Stimulated activated CD8-positive, alpha-beta memory T cell treated with anti-CD3 and anti-CD28 coated beads, Interleukin-7, amount 100 ng/mL, for 48 hours (primary cell): ENCODE results near the gene TMCC1.
"Not testable (repeated sequence)": the region's sequence is repeated elsewhere in the genome, so short reads cannot be mapped to it uniquely, and the experiment has no call there.

Source experiments
- DNase-seq, 2 donors: peaks; one replicate each; pipeline ENCODE4 v3.0.0-alpha.2; 2020; ENCODE audit warnings: low read depth in 1 of 2; ENCODE audit errors: extremely low read depth in 1 of 2

Gene TMCC1

DNA sequence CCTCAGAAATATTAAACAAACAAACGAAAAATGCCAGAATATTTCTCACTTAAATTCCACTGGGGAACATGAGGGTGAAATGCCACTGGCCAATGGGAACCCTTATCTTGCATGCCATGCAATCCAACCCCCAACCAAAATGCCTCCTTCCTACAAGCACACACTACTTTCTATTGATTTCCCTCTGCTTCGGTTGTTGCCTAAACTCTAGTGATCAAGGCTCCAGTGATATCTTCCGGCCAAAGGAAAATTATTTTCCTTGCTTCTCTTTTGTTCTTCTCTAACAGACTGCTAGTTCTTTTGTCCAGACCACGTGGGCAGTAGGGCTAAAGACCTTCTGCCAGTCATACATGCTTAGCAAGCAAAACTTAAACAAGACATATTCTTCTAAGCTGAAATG lies 115.7 kb downstream of the TMCC1 start:
- DNase-seq = no peak

DNA sequence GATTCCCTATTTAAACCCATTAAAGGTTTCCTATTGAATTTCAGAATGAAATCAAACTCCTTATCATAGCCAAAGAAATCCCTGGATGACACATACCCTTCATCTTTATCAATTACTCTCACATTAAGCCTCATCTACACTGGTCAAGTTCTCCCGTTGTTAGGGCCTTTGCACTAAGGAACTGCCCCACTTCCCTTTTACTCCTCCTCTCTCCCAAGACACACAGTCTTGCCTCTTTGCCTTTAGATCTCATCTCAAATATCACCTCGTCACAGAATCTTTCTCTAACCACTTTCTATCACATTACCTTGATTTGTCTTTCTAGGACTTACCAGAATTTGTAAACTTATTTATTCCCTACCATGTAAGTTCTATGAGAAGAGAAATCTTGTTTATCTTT lies 117.6 kb downstream of the TMCC1 start:
- no peak for DNase-seq

DNA sequence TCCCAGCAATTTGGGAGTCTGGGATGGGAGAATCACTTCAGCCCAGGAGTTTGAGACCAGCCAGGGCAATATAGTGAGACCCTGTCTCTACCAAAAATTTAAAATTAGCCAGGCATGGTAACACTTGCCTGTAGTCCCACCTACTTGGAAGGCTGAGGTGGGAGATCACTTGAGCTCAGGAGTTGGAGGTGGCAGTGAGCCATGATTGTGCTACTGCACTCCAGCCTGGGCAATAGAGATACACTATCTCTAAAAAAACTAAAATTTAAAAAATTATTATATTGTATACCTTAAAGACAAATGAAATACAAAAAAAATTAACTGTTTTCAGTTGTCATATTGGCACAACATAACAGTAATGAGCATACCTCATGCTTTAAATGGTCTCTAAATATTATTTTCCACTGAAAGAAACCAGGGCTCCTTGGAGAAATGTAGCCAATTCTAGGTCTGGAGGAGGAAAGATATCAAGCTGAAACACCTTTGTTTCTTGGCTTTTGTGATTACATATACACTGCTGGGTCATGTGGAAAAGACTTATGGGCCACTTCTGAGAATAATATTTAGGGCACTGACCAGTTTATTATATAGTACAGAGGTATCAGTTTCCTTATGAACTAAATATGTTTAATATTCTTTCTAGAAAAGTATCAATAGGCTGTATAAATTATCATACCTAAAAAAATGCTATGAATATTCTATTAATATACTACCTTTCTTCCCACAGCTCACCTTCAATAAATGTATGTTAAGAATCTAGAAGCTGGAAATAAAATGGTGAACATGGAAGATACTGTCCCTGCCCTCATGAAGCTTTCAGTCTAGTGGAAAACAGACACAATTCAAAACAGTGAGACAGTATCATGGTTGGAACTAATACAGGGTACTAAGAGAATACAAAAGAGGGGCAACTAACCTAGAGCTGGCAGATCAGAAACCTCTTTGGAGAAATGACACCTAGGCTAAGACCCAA lies 119.5 kb downstream of the TMCC1 start:
- no peak for DNase-seq

DNA sequence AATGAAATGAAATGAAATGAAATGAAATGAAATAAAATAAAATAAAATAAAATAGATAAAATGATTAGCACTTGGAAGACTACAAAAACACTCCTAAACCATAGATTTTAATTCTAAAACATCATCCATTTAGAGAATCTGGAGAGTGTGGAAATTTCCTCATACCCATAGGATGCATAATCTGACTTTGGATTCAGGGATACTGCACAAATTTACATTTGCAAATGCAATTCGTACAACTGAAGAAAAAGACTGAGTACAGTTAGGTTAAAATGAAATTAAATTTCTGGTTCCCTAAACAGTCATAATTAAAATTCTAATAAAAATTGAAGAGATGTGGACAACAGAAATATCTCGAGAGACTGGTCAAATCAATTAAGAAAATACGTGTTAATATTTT lies 122.9 kb downstream of the TMCC1 start:
- DNase-seq = no peak

DNA sequence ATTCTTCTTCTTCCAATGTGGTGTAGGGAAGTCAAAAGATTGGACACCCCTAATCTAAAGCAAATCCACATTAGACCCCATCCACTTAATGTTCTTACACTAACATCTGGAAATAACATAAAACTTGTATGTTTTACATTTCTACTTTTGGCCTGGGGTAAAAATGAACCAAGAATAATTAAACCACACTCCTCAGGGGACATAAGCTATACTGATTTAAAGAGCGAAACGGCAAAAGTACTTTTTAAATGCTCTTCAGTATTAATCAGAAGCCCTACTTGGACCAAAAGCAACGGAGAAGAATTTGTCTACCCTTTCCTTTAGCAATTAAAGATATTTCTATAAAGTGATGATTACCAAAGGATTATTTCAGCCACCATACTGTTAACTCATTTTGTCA lies 123.9 kb downstream of the TMCC1 start:
- DNase-seq = no peak

DNA sequence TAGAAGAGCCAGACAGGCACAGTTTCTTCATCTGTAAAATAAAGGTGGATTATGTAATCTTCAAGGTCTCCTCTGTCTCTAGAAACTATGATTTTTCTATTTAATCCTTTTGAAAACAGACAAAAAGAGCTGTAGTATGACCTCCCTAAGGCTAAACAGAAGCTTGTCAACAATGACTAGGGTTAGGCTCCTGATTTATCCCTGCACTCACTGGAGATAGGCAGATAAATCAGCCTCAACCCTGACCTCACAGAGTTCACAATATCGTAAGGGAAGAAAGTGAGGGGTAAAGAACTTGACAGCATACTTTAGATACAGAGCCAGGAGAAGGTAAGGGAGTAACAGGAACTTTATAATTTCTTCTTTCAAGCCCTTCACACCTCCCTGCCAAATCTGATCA lies 124.8 kb downstream of the TMCC1 start:
- DNase-seq = no peak

DNA sequence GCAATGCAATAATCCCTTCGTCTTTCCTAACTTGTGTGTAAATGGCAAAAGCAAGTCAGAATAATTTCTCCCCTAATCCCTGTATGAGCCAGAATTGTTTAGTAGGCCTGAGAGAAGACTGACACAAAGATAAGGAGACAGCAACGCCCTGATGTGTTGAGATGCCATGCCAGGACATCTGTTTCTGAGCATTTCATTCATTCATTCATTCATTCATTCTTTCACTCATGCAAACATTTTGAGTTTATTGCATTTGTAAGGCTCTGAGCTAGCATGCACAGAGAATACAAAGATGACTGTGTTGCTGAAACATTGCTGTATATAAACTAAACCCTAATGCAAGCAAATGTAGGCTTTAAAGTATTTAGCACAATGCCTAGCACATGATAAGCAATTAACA lies 127.4 kb downstream of the TMCC1 start:
- no peak for DNase-seq

DNA sequence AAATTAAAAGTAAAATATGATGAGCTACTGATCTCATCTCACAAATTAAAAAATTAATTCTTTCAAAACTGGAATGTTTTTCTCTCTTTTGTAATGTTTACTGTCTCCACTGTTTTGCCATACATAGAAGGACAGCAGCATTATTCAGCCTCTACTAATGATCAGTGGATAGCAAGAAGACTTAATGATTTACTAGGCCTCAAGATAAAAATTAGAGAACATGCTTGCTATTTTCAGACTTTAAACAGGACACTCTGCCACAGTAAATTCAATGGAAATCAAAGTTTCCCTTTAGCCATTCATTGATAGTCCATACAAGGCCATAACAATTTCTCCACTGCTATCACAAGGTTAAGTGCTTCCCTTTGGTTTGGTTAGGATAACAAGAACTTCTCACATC lies 129.4 kb downstream of the TMCC1 start:
- DNase-seq = no peak

DNA sequence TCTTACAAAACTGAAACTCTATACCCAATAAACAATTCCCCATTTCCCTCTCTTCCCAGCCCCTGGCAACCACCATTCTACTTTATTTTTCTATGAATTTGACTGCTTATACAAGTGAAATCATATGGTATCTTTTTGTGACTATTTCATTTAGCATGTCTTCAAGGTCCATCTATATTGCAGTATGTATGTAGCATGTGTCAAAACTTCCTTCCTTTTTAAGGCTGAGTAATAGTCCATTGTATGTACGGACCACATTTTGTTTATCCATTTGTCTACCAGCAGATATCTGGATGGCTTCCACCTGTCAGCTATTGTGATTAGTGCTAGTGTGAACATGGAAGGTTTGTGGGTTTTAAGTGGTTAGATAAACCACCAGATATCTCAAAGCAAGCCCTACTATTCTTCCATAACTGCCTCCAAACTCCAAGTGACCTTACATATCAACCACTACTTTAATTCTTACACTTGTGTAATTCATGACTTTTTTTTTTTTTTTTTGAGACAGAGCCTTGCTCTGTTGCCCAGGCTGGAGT lies 134.7 kb downstream of the TMCC1 start:
- no peak for DNase-seq

DNA sequence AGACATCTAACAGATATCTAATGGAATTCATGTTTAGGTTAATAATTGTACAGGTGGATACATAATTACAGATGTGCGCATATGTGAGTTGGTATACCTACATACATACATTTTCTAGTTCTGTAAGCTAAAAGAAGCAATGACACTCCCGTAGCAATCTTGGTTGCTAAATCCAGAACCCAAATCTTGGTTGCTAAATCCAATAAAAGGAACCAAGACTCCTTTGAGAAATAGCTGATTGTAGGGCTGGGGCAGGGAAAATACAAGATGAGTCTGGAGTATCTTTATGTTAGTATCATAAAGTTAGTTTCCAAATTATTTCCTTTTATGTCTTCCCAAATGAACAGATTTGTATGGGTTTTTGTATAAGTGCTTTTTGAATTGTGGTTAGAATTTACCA lies 135.2 kb downstream of the TMCC1 start:
- DNase-seq = no peak

DNA sequence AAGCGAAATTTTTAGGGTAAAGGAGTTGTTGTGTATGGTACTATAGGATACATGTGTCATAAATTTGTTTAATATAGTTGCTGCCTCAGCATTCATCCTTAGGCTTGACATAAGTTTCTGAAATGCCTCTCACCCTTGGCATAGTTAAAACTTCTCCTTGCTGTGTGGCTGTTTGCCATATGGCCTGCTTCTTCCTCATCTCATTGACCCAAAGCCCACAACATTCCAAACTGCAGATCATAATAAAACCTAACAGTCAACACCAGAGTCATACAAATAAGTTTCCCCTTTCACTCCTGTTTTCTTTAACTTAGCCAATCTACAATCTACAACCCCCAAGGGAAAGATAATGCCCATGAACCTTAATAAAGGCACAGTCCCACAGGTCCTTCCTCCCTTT lies 136.6 kb downstream of the TMCC1 start:
- no peak for DNase-seq

DNA sequence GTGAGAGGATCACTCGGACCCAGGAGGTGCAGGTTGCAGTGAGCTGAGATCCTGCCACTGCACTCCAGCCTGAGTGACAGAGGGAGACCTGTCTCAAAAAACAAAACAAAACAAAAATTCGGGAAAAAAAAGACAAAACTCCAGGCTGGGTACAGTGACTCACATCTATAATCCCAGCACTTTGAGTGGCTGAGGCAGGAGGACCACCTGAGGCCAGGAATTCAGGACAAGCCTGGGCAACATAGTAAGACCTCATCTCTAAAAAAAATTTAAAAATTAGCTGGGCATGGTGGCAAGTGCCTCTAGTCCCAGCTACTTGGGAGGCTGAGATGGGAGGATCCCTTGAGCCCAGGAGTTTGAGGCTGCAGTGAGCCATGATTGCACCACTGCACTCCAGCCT lies 142.4 kb downstream of the TMCC1 start:
- not testable (repeated sequence) for DNase-seq

DNA sequence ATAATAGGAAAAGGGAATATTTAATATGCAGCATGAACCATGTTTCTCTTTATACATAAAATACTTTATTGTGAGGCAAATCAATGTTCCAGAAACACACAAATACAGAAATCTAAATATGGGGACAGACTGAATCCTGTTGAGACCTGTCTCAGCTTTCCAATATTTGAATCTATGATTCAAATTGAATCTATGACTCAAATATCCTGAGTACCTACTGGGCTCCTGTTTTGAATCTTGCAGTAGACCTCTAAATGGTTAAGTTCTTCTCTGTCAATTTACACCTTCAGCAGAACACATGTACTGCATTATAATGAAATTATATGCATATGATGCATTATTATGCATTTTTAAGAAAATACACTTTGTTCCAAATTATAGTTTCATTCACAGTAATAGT lies 143.8 kb downstream of the TMCC1 start:
- no peak for DNase-seq

DNA sequence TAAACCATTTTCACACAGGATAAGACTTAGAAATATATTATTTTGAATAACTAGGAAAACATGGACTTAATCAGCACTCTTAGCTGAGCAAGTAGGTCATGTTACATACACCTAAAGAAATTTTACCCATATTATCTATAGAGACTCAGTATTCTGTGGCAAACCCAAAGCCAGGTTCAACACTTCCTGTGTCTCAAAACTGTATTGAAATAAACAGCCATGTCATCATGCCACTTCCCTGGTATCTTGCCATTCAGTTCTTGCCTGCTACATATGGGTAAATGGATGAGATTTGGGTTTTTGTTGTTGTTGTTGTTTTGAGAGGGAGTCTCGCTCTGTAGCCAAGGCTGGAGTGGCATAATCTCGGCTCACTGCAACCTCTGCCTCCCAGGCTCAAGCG lies 145.5 kb downstream of the TMCC1 start:
- DNase-seq = no peak

DNA sequence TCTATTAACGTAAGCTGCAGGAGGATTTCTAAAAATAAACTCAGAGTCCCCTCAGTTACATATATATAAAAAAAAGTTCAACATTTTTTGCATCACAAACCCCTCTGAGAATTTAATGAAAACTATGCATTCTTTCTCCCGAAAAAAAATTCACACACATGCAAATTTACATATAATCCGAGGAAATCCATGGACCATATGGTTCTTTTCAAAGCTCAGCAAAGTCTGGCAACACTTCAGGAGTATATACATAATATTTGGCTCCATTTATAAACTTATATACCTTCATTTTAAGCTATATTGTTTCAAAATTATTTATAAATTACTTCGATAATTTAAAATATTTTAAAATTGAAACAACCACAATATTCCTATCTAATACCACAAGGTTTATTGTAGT lies 146.4 kb downstream of the TMCC1 start:
- DNase-seq = no peak

DNA sequence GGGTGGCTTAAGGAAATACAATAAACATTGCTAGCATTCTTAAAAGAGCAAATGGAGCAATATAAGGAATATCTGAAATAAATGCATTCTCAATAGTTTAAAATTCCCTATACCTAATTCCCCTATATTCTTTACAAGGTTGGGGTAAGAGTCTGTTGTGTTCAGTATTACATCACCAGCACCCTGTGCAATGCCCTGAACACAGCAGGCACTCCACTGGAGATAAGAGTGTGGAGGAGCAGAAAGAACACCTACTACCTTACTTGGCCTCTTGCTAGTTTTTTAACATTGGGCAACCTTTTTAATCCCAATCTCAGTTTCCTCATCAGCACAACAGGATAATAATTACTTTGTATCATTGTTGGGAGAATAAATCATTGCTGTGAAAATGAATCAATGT lies 146.9 kb downstream of the TMCC1 start:
- DNase-seq = no peak

DNA sequence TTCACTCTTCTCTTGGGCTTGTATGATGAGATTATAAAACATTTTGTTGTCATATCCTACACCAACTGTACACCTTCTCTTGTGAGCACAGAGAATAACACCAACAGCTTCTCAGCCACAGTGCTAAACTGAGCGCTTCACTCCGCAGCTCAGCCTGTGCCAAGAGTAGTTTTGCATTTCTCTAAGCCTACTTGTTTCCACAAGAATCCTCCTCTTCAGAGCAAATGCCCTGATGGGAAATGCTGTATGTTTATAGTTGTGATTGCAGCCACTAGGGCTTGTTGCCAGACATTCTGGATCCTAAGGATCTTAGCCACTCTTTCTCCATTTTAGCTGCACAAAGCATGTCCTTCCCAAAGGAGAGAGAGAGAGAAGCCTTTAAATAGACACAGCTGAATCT lies 148.3 kb downstream of the TMCC1 start:
- no peak for DNase-seq

DNA sequence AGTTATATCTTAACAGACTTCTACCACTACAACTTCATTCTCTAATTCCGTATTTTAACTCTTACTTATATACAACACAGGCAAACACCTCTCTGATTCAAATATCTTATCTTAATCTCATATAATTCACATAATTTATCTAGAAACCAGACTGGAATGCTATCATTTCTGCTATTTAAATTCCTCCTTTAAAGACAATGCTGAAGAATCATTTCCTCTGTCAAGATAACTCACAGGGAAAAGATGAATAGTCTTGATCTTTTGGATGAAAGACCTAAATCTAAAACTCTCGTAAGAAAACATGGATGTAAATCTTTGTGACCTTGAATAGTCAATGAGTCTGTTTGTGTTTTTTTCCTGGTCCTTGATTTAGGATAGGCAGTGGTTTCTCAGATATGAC lies 151.7 kb downstream of the TMCC1 start:
- DNase-seq = no peak

DNA sequence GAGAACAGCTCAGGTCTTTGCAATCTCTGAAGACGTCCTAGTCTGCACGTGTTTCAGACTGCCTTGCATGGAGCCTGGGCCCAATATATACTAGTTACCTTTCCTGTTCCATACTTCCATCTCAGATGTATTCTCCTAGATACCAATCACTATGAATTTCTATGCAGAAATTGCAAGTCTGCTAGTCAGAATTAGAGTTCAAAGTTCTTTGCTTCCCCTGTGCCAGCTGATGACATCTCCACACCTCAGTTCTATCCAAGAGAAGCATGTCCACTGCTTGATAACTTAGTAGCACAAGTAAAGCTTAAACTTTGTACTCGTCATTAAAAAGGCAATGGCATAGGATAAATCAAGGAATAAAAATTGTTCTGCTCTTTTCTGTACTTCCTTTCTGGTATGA lies 153.4 kb downstream of the TMCC1 start:
- no peak for DNase-seq

DNA sequence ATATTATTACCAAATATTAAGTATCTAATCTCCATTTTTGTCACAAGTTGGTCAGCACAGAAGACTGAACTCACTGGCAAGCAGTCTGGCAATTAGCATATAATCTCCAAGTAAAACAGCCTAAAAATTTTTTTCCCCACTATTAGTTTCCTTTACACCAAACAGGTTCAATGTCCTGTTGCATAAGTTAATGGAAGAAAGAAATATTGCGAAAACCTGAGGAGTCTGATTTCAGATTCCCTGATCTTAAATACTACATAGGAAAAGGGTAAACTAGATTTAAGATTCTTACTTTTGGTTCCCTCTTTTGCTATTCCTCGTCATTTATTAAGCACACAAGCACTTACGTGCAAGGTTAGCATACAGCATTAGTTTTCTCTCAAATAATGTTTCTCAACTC lies 153.9 kb downstream of the TMCC1 start:
- no peak for DNase-seq

DNA sequence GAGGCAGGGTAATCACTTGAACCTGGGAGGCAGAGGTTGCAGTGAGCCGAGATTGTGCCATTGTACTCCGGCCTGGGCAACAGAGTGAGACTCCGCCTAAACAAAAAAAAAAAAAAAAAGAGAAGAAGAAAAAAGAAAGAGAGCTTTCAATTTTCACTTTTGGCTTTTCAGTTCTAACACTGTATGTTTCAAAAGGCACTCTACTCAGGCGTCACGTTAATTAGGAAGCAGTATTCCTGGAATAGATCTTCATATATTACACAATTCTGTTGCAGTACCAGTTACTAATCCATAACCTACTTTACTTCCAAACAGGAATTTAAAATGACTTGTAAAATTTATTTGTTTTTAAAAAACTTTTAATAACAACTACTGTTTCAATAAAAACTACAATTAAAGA lies 155.3 kb downstream of the TMCC1 start:
- no peak for DNase-seq

DNA sequence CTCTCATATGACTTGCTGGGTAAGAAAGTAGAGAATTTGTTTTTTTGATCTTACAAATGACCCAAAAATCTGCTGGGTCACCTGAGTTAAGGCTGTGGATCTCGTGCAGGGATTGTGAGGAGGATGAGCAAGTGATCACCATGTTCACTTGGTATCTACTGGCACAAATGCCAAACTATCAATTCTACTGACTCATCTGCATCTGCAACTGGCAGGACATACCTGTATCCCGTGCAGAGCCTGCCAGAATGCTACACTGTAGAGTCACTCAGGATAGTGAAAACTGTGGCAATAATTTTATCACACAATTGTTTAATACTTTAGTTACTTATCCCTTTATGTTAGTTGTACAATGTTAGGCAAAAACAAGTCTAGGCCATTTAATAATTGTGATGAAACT lies 157.4 kb downstream of the TMCC1 start:
- no peak for DNase-seq

DNA sequence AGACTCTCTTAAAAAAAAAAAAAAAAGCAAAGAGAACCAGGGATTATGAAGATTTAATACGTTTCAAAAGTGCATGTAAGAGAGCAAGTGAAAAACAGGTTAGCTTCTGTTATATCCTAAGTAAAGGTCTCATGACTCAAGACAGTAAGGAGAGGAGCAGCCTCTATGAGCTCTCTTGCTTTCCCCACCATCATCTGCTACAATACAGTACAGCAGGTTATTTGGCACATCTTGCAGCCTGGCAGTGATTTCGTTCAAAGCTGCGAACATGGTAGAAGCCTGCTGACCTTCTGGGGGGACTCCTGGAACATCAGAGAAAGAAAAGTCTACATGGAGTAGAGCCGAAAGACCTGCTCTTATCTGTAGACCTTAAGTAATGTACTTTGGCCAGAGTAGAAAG lies 157.9 kb downstream of the TMCC1 start:
- no peak for DNase-seq
